Vagina (tissue), 2 donors: ENCODE results near the gene NONO. TPM values are rescaled to one million over a fixed set of nuclear protein-coding genes. Genes with fewer than 3 reads are reported as not detected.

ENCODE experiments used
- DNase-seq, 2 donors: peaks; one replicate each; pipeline ENCODE4 v3.0.0-alpha.2; 2017; ENCODE audit errors: extremely low spot score in 2 of 2
- H3K27ac ChIP-seq: fragments of 200-600 bp; sonication (generic); one replicate; pipeline ENCODE4 v1.5.1; 2019
- H3K27me3 ChIP-seq: fragments of 200-600 bp; sonication (generic); one replicate; pipeline ENCODE4 v1.5.1; 2019
- H3K36me3 ChIP-seq, 2 donors: fragments of 200-600 bp; sonication (generic); one replicate each; pipeline ENCODE4 v1.5.1; 2017 to 2019
- H3K4me1 ChIP-seq: fragments of 200-600 bp; sonication (generic); one replicate; pipeline ENCODE4 v1.5.1; 2019
- H3K4me3 ChIP-seq, 2 donors: fragments of 200-600 bp; sonication (generic); 1 replicate in 1 of 2; 2 replicates in 1 of 2; pipeline ENCODE4 v1.5.1; 2016 to 2019
- H3K9me3 ChIP-seq: fragments of 200-600 bp; sonication (generic); one replicate; pipeline ENCODE4 v1.5.1; 2019
- POLR2A ChIP-seq, 2 donors: fragments of 450-650 bp; IDR thresholded peaks; one replicate each; pipeline ENCODE4 v1.6.1; 2017; ENCODE audit warnings: antibody characterized with exemption in 2 of 2, mild to moderate bottlenecking in 2 of 2, moderate library complexity in 2 of 2
- POLR2AphosphoS5 ChIP-seq, 2 donors: sonication (generic); formaldehyde crosslinking; IDR thresholded peaks; one replicate each; pipeline ENCODE4 v1.9.0; 2017; ENCODE audit warnings: antibody characterized with exemption in 2 of 2, mild to moderate bottlenecking in 2 of 2, low read depth in 1 of 2; ENCODE audit not compliant: insufficient read depth in 1 of 2
- intact Hi-C: fragments of 100-400 bp; cut with DNase I; formaldehyde crosslinking; loops from one replicate; pipeline ENCODE4 v1.15.1; 2023
- total RNA-seq: library from RNA; depleted of rRNA; stranded (reverse); fragments of >200 nt; gene quantifications from one replicate; pipeline ENCODE4 v1.2.3, GENCODE V29; 2016
- TF ChIP-seq, protein P1 (sequence below), 3 experiments: fragments of 450-650 bp in 2 of 3; fragments of 200-600 bp in 1 of 3; sonication (generic) in 1 of 3; IDR thresholded peaks; one replicate each; pipeline ENCODE4 v1.5.1; 2017 to 2019; ENCODE audit warnings: antibody characterized with exemption in 3 of 3, mild to moderate bottlenecking in 2 of 3, moderate library complexity in 2 of 3

The NONO gene
- total RNA-seq, 1 donor from 2014 or later = 171 TPM

- intact Hi-C loops = loop anchor here (2.0 kb wide), 1 partner anchor 115 kb away; the partner anchor contains the start of gene TAF1
- H3K4me1 ChIP-seq = peaks cover 16% of the 10 kb centered on the region
- no peaks in the 10 kb centered on the region for H3K9me3 ChIP-seq
- no peak for TF ChIP-seq POLR2A (IDR thresholded peaks at IDR 0.05)
- TF ChIP-seq POLR2AphosphoS5 (IDR thresholded peaks at IDR 0.05; ENCODE audit: insufficient read depth in 1 of 2, low read depth in 1 of 2) = no peak
- TF ChIP-seq, protein P1, sequence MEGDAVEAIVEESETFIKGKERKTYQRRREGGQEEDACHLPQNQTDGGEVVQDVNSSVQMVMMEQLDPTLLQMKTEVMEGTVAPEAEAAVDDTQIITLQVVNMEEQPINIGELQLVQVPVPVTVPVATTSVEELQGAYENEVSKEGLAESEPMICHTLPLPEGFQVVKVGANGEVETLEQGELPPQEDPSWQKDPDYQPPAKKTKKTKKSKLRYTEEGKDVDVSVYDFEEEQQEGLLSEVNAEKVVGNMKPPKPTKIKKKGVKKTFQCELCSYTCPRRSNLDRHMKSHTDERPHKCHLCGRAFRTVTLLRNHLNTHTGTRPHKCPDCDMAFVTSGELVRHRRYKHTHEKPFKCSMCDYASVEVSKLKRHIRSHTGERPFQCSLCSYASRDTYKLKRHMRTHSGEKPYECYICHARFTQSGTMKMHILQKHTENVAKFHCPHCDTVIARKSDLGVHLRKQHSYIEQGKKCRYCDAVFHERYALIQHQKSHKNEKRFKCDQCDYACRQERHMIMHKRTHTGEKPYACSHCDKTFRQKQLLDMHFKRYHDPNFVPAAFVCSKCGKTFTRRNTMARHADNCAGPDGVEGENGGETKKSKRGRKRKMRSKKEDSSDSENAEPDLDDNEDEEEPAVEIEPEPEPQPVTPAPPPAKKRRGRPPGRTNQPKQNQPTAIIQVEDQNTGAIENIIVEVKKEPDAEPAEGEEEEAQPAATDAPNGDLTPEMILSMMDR (IDR thresholded peaks at IDR 0.05) = no peak
- H3K27me3 ChIP-seq = no peaks in the 10 kb centered on the region
- no peak overlapping the region for H3K27ac ChIP-seq
- DNase-seq = no peak
- H3K4me3 ChIP-seq = no peak overlapping the region
- H3K36me3 ChIP-seq = peaks cover 0 to 12% of the 10 kb centered on the region in 2 donors
Observed at GRCh38 chrX:71252221-71252620, 31.2 kb upstream of the NONO start.

GRCh38 chrX:71253253-71254091, 30.0 kb upstream of the NONO start:
- intact Hi-C loops = loop anchor here (2.0 kb wide), 1 partner anchor 113 kb away; the partner anchor contains the start of gene TAF1
- Histone ChIP-seq H3K9me3 (no peaks in the 10 kb centered on the region), H3K4me1 (peaks cover 16% of the 10 kb centered on the region), H3K27ac (peak overlapping the region; percentile 84), H3K36me3 (peaks cover 0 to 9% of the 10 kb centered on the region in 2 donors), H3K4me3 (peak overlapping the region; percentile 56 to 65), H3K27me3 (no peaks in the 10 kb centered on the region)
- DNase-seq = no peak
- TF ChIP-seq, protein P1 (IDR thresholded peaks at IDR 0.05) = no peak
- no peak for TF ChIP-seq POLR2A (IDR thresholded peaks at IDR 0.05)
- TF ChIP-seq POLR2AphosphoS5 (IDR thresholded peaks at IDR 0.05; ENCODE audit: insufficient read depth in 1 of 2, low read depth in 1 of 2) = no peak

- peaks cover 0 to 7% of the 10 kb centered on the region in 2 donors for H3K36me3 ChIP-seq
- no peak for DNase-seq
- intact Hi-C loops = no loop called here
- H3K27me3 ChIP-seq = no peaks in the 10 kb centered on the region
- H3K4me1 ChIP-seq = peaks cover 16% of the 10 kb centered on the region
- peak within 1 kb of the TSS; percentile 84 for H3K27ac ChIP-seq
- peak in 1 of 2 donors; percentile 71 for TF ChIP-seq POLR2AphosphoS5 (IDR thresholded peaks at IDR 0.05; ENCODE audit: insufficient read depth in 1 of 2, low read depth in 1 of 2)
- TF ChIP-seq, protein P1 (IDR thresholded peaks at IDR 0.05) = no peak
- TF ChIP-seq POLR2A (IDR thresholded peaks at IDR 0.05) = peak in 1 of 2 donors; percentile 18
- H3K4me3 ChIP-seq = peak within 1 kb of the TSS; percentile 56 to 65
- no peaks in the 10 kb centered on the region for H3K9me3 ChIP-seq
Observed at GRCh38 chrX:71254092-71254963, 29.1 kb upstream of the NONO start, which contains the start of gene ZMYM3. Gene ZMYM3 (minus strand): TSS chrX:71254140. CDS start chrX:71253255, 885 bp downstream.

DNA sequence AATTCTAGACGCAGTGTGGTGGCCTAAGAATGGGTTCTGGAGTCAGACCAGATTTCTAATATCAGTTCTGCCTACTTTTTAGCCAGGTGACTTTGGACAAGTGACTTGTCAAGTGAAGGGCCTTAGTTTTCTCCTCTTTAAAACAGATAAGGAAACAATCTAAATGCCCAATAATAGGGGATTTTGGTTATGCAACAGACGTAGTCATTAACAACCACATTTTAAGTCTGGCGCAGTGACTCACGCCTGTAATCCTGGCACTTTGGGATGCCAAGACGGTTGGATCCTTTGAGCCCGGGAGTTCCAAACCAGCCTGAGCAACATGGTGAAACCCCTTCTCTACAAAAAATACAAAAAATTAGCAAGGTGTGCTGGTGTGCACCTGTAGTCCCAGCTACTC, 27.4 kb upstream of the NONO start:
- Histone ChIP-seq H3K4me3 (no peak overlapping the region), H3K9me3 (no peaks in the 10 kb centered on the region), H3K36me3 (no peaks in the 10 kb centered on the region), H3K4me1 (peaks cover 16% of the 10 kb centered on the region), H3K27ac (peak overlapping the region; percentile 84), H3K27me3 (no peaks in the 10 kb centered on the region)
- DNase-seq = no peak
- intact Hi-C loops = no loop called here
- TF ChIP-seq POLR2AphosphoS5 (IDR thresholded peaks at IDR 0.05; ENCODE audit: insufficient read depth in 1 of 2, low read depth in 1 of 2) (no peak), POLR2A (IDR thresholded peaks at IDR 0.05) (no peak)
- TF ChIP-seq, protein P1 (IDR thresholded peaks at IDR 0.05) = no peak
